LoVo (cell line): ENCODE measurements around the gene PPP2R3B.
"Not testable (repeated sequence)": the region's sequence is repeated elsewhere in the genome, so short reads cannot be mapped to it uniquely, and the experiment has no call there.

Experiments used
- DNase-seq: peaks from one replicate; pipeline ENCODE4 v3.0.0-alpha.2; 2016; ENCODE audit warnings: low spot score

PPP2R3B gene

GRCh38 chrX:405149-405548 is 18.4 kb upstream of the PPP2R3B start:
- no peak for DNase-seq

- no peak for DNase-seq
Observed at GRCh38 chrX:404656-405055, 17.9 kb upstream of the PPP2R3B start.

- DNase-seq = no peak
Observed at GRCh38 chrX:402857-403256, 16.1 kb upstream of the PPP2R3B start.

- DNase-seq = no peak
Observed at GRCh38 chrX:400258-400657, 13.6 kb upstream of the PPP2R3B start.

GRCh38 chrX:397575-397974 is 10.9 kb upstream of the PPP2R3B start:
- DNase-seq = no peak

- no peak for DNase-seq
Observed at GRCh38 chrX:394830-395229, 8.1 kb upstream of the PPP2R3B start.

GRCh38 chrX:392575-392846 is 5.8 kb upstream of the PPP2R3B start:
- no peak for DNase-seq

- DNase-seq = no peak
Observed at GRCh38 chrX:391717-392574, 5.2 kb upstream of the PPP2R3B start.

GRCh38 chrX:390459-390858 is 3.8 kb upstream of the PPP2R3B start:
- no peak for DNase-seq

- no peak for DNase-seq
Observed at GRCh38 chrX:389021-389441, 2.3 kb upstream of the PPP2R3B start.

GRCh38 chrX:387729-388128 is 1.0 kb upstream of the PPP2R3B start:
- DNase-seq = no peak

- no peak for DNase-seq
Observed at GRCh38 chrX:386239-386767, 404 bp downstream of the PPP2R3B start.

- DNase-seq = not testable (repeated sequence)
Observed at GRCh38 chrX:385736-386135, 971 bp downstream of the PPP2R3B start.

- no peak for DNase-seq
Observed at GRCh38 chrX:384861-385260, 1.8 kb downstream of the PPP2R3B start.

GRCh38 chrX:378443-378842 is 8.3 kb downstream of the PPP2R3B start:
- no peak for DNase-seq

GRCh38 chrX:376206-376605 is 10.5 kb downstream of the PPP2R3B start:
- not testable (repeated sequence) for DNase-seq

- peak; percentile 29 for DNase-seq
Observed at GRCh38 chrX:375181-376036, 11.3 kb downstream of the PPP2R3B start.

- DNase-seq = no peak
Observed at GRCh38 chrX:374596-374995, 12.1 kb downstream of the PPP2R3B start.

GRCh38 chrX:373641-374471 is 12.9 kb downstream of the PPP2R3B start:
- no peak for DNase-seq

- no peak for DNase-seq
Observed at GRCh38 chrX:372856-373640, 13.7 kb downstream of the PPP2R3B start.

- DNase-seq = no peak
Observed at GRCh38 chrX:371907-372306, 14.8 kb downstream of the PPP2R3B start.
